EH (cell line): Measurements from ENCODE around the gene OR4K14.
"Not testable (repeated sequence)": the region's sequence is repeated elsewhere in the genome, so short reads cannot be mapped to it uniquely, and the experiment has no call there.

Experiments used
- DNase-seq: peaks from one replicate; pipeline ENCODE4 v3.0.0-alpha.2; 2015; ENCODE audit warnings: low read depth

OR4K14 gene, protein sequence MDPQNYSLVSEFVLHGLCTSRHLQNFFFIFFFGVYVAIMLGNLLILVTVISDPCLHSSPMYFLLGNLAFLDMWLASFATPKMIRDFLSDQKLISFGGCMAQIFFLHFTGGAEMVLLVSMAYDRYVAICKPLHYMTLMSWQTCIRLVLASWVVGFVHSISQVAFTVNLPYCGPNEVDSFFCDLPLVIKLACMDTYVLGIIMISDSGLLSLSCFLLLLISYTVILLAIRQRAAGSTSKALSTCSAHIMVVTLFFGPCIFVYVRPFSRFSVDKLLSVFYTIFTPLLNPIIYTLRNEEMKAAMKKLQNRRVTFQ

GRCh38 chr14:20019257-20019865 is at the start of gene OR4K14:
Gene OR4K14, minus strand, starts transcription at chr14:20019307. Its CDS starts 4,114 bp downstream, at chr14:20015193.
- DNase-seq, result no peak

DNA sequence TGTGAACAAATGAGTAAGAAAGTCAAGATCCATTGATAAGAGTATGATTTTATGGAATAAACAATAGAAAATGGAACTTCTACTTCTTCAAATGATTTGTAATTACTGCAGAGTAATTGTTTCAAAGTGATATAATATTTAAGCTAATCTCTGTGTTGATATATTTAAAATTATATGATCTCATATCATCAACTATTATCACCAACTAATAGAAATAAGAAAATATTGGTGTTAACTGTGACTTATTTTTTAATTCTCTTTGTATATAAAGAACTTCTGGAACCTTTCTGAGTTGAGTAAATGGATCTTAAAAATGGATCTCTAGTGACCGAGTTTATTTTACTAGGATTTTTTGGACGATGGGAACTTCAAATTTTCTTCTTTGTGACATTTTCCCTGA is 40.6 kb upstream of the OR4K14 start, which contains the start of gene OR4L1:
TSS of gene OR4L1 (plus strand) at position 301 of the 400 bp plus-strand sequence. CDS start at position 301, 0 bp downstream.
- DNase-seq, result no peak

- DNase-seq, result no peak
Measured at GRCh38 chr14:20048202-20048601, 29.1 kb upstream of the OR4K14 start.

- DNase-seq, result no peak
Measured at GRCh38 chr14:20044243-20044642, 25.1 kb upstream of the OR4K14 start.

GRCh38 chr14:20035938-20036337 is 16.8 kb upstream of the OR4K14 start, which contains the start of gene OR4K13:
Gene OR4K13, minus strand, starts transcription at chr14:20036038. Its CDS starts 1,280 bp downstream, at chr14:20034758.
- DNase-seq, result no peak

GRCh38 chr14:20035449-20035848 is 16.3 kb upstream of the OR4K14 start:
- DNase-seq, result no peak

GRCh38 chr14:20031058-20031457 is 12.0 kb upstream of the OR4K14 start:
- DNase-seq, result no peak

DNA sequence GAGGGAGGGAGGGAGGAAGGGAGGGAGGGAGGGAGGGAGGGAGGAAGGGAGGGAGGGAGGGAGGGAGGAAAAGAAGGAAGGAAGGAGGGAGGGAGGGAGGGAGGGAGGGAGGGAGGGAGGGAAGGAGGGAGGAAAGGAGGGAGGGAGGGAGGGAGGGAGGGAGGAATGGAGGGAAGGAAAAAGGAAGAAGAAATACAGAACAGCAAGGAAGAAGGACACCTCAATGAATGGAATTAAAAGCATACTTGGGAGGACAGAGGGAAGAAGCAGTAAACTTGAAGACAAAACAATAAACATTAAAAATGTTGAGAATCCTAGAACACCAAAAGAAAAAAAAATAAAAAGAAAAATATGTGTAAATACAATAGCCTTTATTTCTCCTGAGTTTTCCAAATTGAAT is 11.0 kb downstream of the OR4K14 start:
- no peak for DNase-seq

DNA sequence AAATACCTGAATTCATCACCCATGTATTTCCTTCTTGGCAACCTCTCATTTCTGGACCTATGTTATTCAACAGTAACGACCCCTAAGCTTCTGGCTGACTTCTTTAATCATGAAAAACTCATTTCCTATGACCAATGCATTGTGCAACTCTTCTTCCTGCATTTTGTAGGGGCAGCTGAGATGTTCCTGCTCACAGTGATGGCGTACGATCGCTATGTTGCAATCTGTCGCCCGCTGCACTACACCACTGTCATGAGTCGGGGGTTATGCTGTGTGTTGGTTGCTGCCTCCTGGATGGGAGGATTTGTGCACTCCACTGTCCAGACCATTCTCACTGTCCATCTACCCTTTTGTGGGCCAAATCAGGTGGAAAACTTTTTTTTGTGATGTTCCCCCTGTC is 16.8 kb downstream of the OR4K14 start:
- no peak for DNase-seq

DNA sequence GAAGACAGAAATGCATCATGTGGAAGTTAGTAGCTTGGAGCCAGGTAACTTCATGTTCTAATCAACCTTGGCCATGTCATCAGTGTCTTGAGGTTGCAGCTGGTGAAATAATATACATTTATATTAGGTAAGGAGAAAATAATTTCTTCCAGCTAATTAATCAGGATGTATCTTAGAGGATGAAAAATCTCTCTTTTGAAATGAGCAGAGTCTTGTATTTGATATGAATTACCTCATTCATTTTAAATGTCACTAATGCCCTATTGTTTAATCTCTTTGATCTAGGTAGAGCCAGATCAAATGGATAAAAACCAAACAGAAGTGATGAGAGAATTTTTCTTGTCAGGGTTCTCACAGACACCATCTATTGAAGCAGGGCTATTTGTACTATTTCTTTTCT is 17.2 kb downstream of the OR4K14 start, which contains the start of gene OR4Q2:
TSS of gene OR4Q2 (plus strand) at position 301 of the 400 bp plus-strand sequence.
- no peak for DNase-seq

DNA sequence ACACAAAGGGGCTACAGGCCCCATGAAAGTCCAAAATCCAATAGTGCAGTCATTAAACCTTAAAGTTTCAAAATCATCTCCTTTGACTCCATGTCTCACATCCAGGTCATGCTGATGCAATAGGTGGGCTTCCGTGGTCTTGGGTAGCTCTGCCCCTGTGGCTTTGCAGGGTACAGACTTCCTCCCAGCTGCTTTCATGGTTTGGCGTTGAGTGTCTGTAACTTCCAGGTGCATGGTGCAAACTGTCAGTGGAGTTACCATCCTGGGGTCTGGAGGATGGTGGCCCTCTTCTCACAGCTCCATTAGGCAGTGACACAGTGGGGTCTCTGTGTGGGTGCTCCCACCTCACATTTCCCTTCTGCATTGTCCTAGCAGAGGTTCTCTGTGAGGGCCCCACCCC is 25.7 kb downstream of the OR4K14 start:
- no peak for DNase-seq

GRCh38 chr14:19975291-19975690 is 43.8 kb downstream of the OR4K14 start, which contains the start of gene OR4K15:
Gene OR4K15, plus strand, starts transcription at chr14:19975591. Its CDS starts 0 bp downstream, at chr14:19975591.
- no peak for DNase-seq

GRCh38 chr14:19974844-19975243 is 44.3 kb downstream of the OR4K14 start:
- DNase-seq, result no peak

- DNase-seq, result not testable (repeated sequence)
Measured at GRCh38 chr14:19969735-19970134, 49.4 kb downstream of the OR4K14 start.
